Upper lobe of right lung (tissue), 1 donor: ENCODE data around the gene CHIC2. TPM values are rescaled to one million over a fixed set of nuclear protein-coding genes. Genes with fewer than 3 reads are reported as not detected.
A peak's percentile ranks its signal among the peaks of the same experiment; 100 is the strongest.
"Not testable (repeated sequence)": the region's sequence is repeated elsewhere in the genome, so short reads cannot be mapped to it uniquely, and the experiment has no call there.

Experiments used
- ATAC-seq: fragments of 200-7000 bp; cut with Tn5 transposase; one replicate; pipeline ENCODE4 v1.9.1; 2020; ENCODE audit warnings: mild to moderate bottlenecking, moderate library complexity
- DNase-seq: peaks from one replicate; pipeline ENCODE4 v3.0.0-alpha.2; 2020
- H3K27ac ChIP-seq: fragments of 200-600 bp; one replicate; pipeline ENCODE4 v1.8.0; 2022
- H3K27me3 ChIP-seq: fragments of 200-600 bp; one replicate; pipeline ENCODE4 v1.8.0; 2022; ENCODE audit warnings: mild to moderate bottlenecking
- H3K36me3 ChIP-seq: fragments of 200-600 bp; one replicate; pipeline ENCODE4 v1.8.0; 2022
- H3K4me1 ChIP-seq: fragments of 200-600 bp; one replicate; pipeline ENCODE4 v1.8.0; 2022
- H3K4me3 ChIP-seq: fragments of 200-600 bp; one replicate; pipeline ENCODE4 v1.8.0; 2022; ENCODE audit warnings: mild to moderate bottlenecking
- H3K9me3 ChIP-seq: fragments of 200-600 bp; one replicate; pipeline ENCODE4 v1.8.0; 2022
- CTCF ChIP-seq: fragments of 200-600 bp; IDR thresholded peaks from one replicate; pipeline ENCODE4 v1.8.0; 2022; ENCODE audit warnings: antibody characterized with exemption
- intact Hi-C: fragments of 100-400 bp; cut with DNase I; formaldehyde crosslinking; loops from one replicate; pipeline ENCODE4 v1.11.0; 2022
- total RNA-seq: library from RNA; stranded (reverse); fragmentation: NEBNext Ultra II Directional; extraction: Animal tissue kit (Norgen Biotek cat#: 25700); gene quantifications from one replicate; pipeline ENCODE4 v1.2.1, GENCODE V29; 2021
- donor health status: DM: no; HTN: yes; CAD: no; lungs with severe emphysema.

CHIC2 gene
- total RNA-seq, 1 donor from 2014 or later, result 28.7 TPM

GRCh38 chr4:54036184-54036583, 28.2 kb downstream of the CHIC2 start:
- peaks cover 4% of the 10 kb centered on the region for H3K36me3 ChIP-seq
- no peak for DNase-seq
- no peaks in the 10 kb centered on the region for H3K27me3 ChIP-seq
- no peak for TF ChIP-seq CTCF
- H3K27ac ChIP-seq, result no peak overlapping the region
- H3K4me1 ChIP-seq, result peaks cover 4% of the 10 kb centered on the region
- intact Hi-C loops, result no loop called here
- no peak for ATAC-seq
- H3K4me3 ChIP-seq, result no peak overlapping the region
- no peaks in the 10 kb centered on the region for H3K9me3 ChIP-seq

GRCh38 chr4:54032558-54033135, 31.8 kb downstream of the CHIC2 start:
- no peak overlapping the region for H3K4me3 ChIP-seq
- no peaks in the 10 kb centered on the region for H3K27me3 ChIP-seq
- no peak for TF ChIP-seq CTCF
- DNase-seq (no peak), ATAC-seq (peak; percentile 21)
- intact Hi-C loops, result no loop called here
- H3K27ac ChIP-seq, result no peak overlapping the region
- no peaks in the 10 kb centered on the region for H3K9me3 ChIP-seq
- no peaks in the 10 kb centered on the region for H3K36me3 ChIP-seq
- peaks cover under 1% of the 10 kb centered on the region for H3K4me1 ChIP-seq

GRCh38 chr4:54027311-54027710, 37.1 kb downstream of the CHIC2 start:
- intact Hi-C loops, result no loop called here
- Histone ChIP-seq H3K4me1 (no peaks in the 10 kb centered on the region), H3K27me3 (no peaks in the 10 kb centered on the region), H3K36me3 (no peaks in the 10 kb centered on the region), H3K9me3 (no peaks in the 10 kb centered on the region), H3K4me3 (no peak overlapping the region), H3K27ac (no peak overlapping the region)
- ATAC-seq (no peak), DNase-seq (no peak)
- no peak for TF ChIP-seq CTCF

- H3K36me3 ChIP-seq, result no peaks in the 10 kb centered on the region
- ATAC-seq, result no peak
- intact Hi-C loops, result no loop called here
These were observed 38.8 kb downstream of the CHIC2 start for GRCh38 chr4:54025582-54025981.

GRCh38 chr4:54023019-54023418, 41.4 kb downstream of the CHIC2 start:
- H3K36me3 ChIP-seq, intact Hi-C loops, H3K27ac ChIP-seq, H3K9me3 ChIP-seq, DNase-seq, ATAC-seq, H3K27me3 ChIP-seq, H3K4me3 ChIP-seq, H3K4me1 ChIP-seq: not testable (repeated sequence)

More at GRCh38 chr4:54025582-54025981, 38.8 kb downstream of the CHIC2 start:
- no peaks in the 10 kb centered on the region for H3K4me1 ChIP-seq
- H3K27me3 ChIP-seq, result no peaks in the 10 kb centered on the region
- no peak overlapping the region for H3K4me3 ChIP-seq
- DNase-seq, result no peak
- no peak overlapping the region for H3K27ac ChIP-seq
- no peak for TF ChIP-seq CTCF
- H3K9me3 ChIP-seq, result no peaks in the 10 kb centered on the region

- H3K27ac ChIP-seq, result no peak overlapping the region
- H3K36me3 ChIP-seq, result peaks cover 11% of the 10 kb centered on the region
- no peaks in the 10 kb centered on the region for H3K9me3 ChIP-seq
- H3K27me3 ChIP-seq, result no peaks in the 10 kb centered on the region
- no peak for TF ChIP-seq CTCF
- intact Hi-C loops, result no loop called here
- DNase-seq (no peak), ATAC-seq (no peak)
- H3K4me1 ChIP-seq, result peaks cover 5% of the 10 kb centered on the region
- H3K4me3 ChIP-seq, result no peak overlapping the region
These were observed 46.4 kb downstream of the CHIC2 start for GRCh38 chr4:54017974-54018373.
